ENCODE measurements around the gene NAP1L5. TPM values are rescaled to one million over a fixed set of nuclear protein-coding genes. Genes with fewer than 3 reads are reported as not detected.

NAP1L5 gene
- total RNA-seq, 2 experiments from 2014 or later: 17.3 to 17.9 TPM

- ChIA-PET CTCF (interaction anchor here (0.5 kb wide), 1 partner anchor 882 kb away, joined by 3 read pairs; no protein-coding TSS in a partner anchor), POLR2A (interaction anchor here (0.8 to 1.6 kb wide), 3 partner anchors 10 to 283 kb away, joined by 3 to 6 read pairs (median 3); no protein-coding TSS in a partner anchor)
- ATAC-seq (ENCODE audit: poor library complexity): peak; percentile 97
- Mint-ChIP-seq H3K27ac (peak overlapping the region; percentile 66), H3K4me3 (peak overlapping the region; percentile 76), H3K4me1 (ENCODE audit: low read depth) (peaks cover 33% of the 10 kb centered on the region), H3K36me3 (ENCODE audit: low read depth) (no peaks in the 10 kb centered on the region), H3K27me3 (no peaks in the 10 kb centered on the region), H3K9me3 (no peaks in the 10 kb centered on the region)
- intact Hi-C loops (cut with DNase I, micrococcal nuclease): no loop called here
- Histone ChIP-seq H3K4me3 (ENCODE audit: low read length) (peak overlapping the region; percentile 26), H3K27ac (ENCODE audit: low read depth in 1 of 2, low read length in 2 of 2) (no peak overlapping the region), H3K9me3 (ENCODE audit: control insufficient read depth in 1 of 2, insufficient read depth in 1 of 2, low read length in 2 of 2) (no peaks in the 10 kb centered on the region), H3K27me3 (ENCODE audit: control insufficient read depth in 1 of 2, insufficient read depth in 2 of 2, low read length in 2 of 2) (no peaks in the 10 kb centered on the region), H3K36me3 (ENCODE audit: insufficient read depth, low read length) (peaks cover 5% of the 10 kb centered on the region), H3K4me1 (ENCODE audit: insufficient read depth, low read length) (peaks cover 17% of the 10 kb centered on the region)
- peak in 11 of 14 experiments; percentile 13 to 56 (median 35) for DNase-seq
- no peak for TF ChIP-seq CTCF (IDR thresholded peaks at IDR 0.05)
Observed at GRCh38 chr4:88737307-88737941, 39.8 kb upstream of the NAP1L5 start.

GRCh38 chr4:88736264-88736663 is 38.6 kb upstream of the NAP1L5 start:
- Mint-ChIP-seq H3K4me1 (ENCODE audit: low read depth) (peaks cover 33% of the 10 kb centered on the region), H3K36me3 (ENCODE audit: low read depth) (no peaks in the 10 kb centered on the region), H3K4me3 (no peak overlapping the region), H3K27ac (peak overlapping the region; percentile 66), H3K27me3 (no peaks in the 10 kb centered on the region), H3K9me3 (no peaks in the 10 kb centered on the region)
- no peak for ATAC-seq (ENCODE audit: poor library complexity)
- intact Hi-C loops (cut with DNase I, micrococcal nuclease): no loop called here
- Histone ChIP-seq H3K27ac (ENCODE audit: low read depth in 1 of 2, low read length in 2 of 2) (no peak overlapping the region), H3K27me3 (ENCODE audit: control insufficient read depth in 1 of 2, insufficient read depth in 2 of 2, low read length in 2 of 2) (no peaks in the 10 kb centered on the region), H3K4me3 (ENCODE audit: low read length) (no peak overlapping the region), H3K9me3 (ENCODE audit: control insufficient read depth in 1 of 2, insufficient read depth in 1 of 2, low read length in 2 of 2) (no peaks in the 10 kb centered on the region), H3K36me3 (ENCODE audit: insufficient read depth, low read length) (peaks cover 8% of the 10 kb centered on the region), H3K4me1 (ENCODE audit: insufficient read depth, low read length) (peaks cover 17% of the 10 kb centered on the region)
- no peak for TF ChIP-seq CTCF (IDR thresholded peaks at IDR 0.05)
- ChIA-PET POLR2A (no interaction called here), CTCF (no interaction called here)
- DNase-seq: no peak

- no peaks in the 10 kb centered on the region for H3K27me3 ChIP-seq (ENCODE audit: control insufficient read depth in 1 of 2, insufficient read depth in 2 of 2, low read length in 2 of 2)
- H3K36me3 ChIP-seq (ENCODE audit: insufficient read depth, low read length): peaks cover 14% of the 10 kb centered on the region
- Mint-ChIP-seq H3K4me3 (no peak overlapping the region), H3K9me3 (no peaks in the 10 kb centered on the region), H3K36me3 (ENCODE audit: low read depth) (peaks cover 4% of the 10 kb centered on the region), H3K27me3 (no peaks in the 10 kb centered on the region), H3K27ac (peak overlapping the region; percentile 19), H3K4me1 (ENCODE audit: low read depth) (peaks cover 33% of the 10 kb centered on the region)
- ChIA-PET CTCF (interaction anchor here (0.8 kb wide), 1 partner anchor 8 kb away, joined by 3 read pairs; no protein-coding TSS in a partner anchor), POLR2A (no interaction called here)
- H3K4me3 ChIP-seq (ENCODE audit: low read length): no peak overlapping the region
- DNase-seq (no peak), ATAC-seq (ENCODE audit: poor library complexity) (no peak)
- no peaks in the 10 kb centered on the region for H3K9me3 ChIP-seq (ENCODE audit: control insufficient read depth in 1 of 2, insufficient read depth in 1 of 2, low read length in 2 of 2)
- no peak for TF ChIP-seq CTCF (IDR thresholded peaks at IDR 0.05)
- no peak overlapping the region for H3K27ac ChIP-seq (ENCODE audit: low read depth in 1 of 2, low read length in 2 of 2)
- intact Hi-C loops (cut with DNase I, micrococcal nuclease): no loop called here
- peaks cover 17% of the 10 kb centered on the region for H3K4me1 ChIP-seq (ENCODE audit: insufficient read depth, low read length)
Observed at GRCh38 chr4:88735564-88735963, 37.9 kb upstream of the NAP1L5 start.
